Globus pallidus (tissue), 1 donor: Measurements from ENCODE around the gene SLC13A4.
"Not testable (repeated sequence)": the region's sequence is repeated elsewhere in the genome, so short reads cannot be mapped to it uniquely, and the experiment has no call there.

ENCODE experiments used
- DNase-seq: peaks from one replicate; pipeline ENCODE4 v3.0.0-alpha.2; 2015; ENCODE audit warnings: low spot score

The SLC13A4 gene

GRCh38 chr7:135748770-135749169, 20.8 kb upstream of the SLC13A4 start, which contains the start of gene FAM180A:
Gene FAM180A (minus strand): TSS chr7:135748813. CDS start chr7:135748580, 233 bp downstream.
- no peak for DNase-seq

DNA sequence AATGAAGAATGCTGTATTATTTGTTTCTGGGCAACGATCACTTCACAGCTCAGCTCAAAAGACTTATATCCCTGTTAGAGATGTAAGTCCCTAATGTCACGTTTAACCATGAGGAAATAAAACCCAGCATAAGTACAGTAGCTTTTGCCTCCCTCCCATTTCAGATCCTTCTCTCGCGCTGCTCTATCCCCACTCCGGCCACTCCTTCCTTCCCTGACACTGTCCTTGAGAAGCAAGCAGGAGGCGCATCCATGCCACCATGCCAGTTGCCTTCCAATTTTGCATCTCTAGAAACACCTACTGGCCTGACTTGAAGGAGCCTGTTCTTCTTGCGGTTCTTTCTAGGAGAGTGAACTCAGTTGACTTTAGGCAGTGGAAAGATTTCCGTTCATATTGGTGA, 19.4 kb upstream of the SLC13A4 start:
- DNase-seq = no peak

DNA sequence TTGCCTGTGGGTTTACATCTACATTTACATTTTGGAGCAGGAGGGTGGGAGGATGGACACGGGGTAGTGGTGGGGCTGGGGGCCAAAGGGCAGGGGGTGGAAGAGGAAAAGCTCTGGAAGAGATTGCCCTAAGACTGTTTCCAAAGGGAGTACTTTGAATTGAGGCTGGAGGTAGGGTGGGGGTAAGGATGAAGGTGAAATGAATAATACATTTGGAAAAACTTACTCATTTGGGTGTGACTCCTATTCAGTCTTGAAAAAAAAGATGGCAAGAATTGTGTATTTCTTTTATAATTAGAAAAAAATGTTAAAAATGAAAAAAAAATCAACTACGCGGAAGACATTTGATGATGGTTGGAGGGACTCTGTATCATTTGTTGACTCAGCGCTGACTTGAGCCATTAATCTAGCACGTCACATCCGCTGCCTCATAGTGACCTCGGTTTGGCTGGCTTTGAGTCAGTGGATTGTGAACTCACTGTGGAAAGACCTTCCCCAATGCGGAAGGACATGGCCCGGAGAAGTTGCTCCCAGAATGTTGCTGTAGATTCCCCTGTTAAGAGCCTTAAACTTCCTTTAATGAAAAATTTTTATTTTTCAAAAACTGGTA, 17.8 kb upstream of the SLC13A4 start:
- DNase-seq = no peak

DNA sequence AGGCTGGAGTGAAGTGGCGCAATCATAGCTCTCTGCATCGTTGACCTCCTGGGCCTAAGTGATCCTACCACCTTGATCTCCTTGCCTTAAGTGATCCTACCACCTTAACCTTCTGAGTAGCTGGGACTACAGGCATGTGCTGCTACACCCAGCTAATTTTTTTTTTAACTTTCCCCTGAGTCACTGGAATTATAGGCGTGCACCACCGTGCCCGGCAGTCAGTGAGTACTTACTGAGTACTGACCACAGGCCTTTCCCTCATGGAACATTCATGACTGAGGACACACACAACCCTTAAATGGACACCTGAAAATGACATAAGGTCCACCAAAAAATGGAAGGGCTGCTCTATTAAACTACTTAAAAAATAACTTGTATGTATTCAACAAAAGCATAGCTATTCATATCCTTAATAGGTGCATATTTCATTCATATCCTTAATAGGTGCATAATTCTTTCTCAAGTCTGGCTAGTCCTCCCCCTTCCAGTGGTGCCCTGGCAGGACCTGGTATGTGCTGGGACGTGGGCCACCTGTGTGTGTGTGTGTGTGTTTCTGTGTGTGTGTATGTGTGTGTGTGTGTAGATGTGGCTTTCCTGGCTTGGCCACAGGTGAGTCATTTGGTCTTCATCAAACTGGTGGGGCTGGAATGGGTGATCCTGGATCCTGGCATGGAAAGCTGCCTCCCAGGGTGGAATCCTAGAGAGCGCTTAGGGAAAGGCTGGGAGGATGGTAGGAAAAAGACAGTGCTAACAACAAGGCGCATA, 17.1 kb upstream of the SLC13A4 start:
- DNase-seq = no peak

- no peak for DNase-seq
These were observed 16.1 kb upstream of the SLC13A4 start for GRCh38 chr7:135743907-135744731.

- no peak for DNase-seq
These were observed 14.4 kb upstream of the SLC13A4 start for GRCh38 chr7:135742371-135742770.

GRCh38 chr7:135741905-135742304, 13.9 kb upstream of the SLC13A4 start:
- no peak for DNase-seq

DNA sequence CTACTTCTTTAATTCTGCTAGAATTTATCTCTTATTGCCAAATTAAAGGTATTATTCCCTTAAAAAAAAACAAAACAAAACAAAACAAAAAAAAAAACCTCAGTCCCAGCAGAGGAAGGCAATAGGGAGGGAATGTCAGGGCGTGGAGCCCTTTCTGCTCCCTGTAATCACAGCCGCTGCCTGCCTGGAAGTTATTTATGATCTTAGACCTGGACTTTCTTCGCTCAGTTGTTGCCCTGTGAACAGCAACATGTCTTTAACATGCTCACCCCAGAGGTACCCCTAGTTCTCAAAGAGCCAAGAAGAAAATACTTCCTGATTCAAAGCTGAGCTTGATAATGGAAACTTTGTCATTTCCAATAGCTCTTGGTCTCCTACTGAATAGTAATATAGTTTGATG, 12.9 kb upstream of the SLC13A4 start:
- DNase-seq = no peak

DNA sequence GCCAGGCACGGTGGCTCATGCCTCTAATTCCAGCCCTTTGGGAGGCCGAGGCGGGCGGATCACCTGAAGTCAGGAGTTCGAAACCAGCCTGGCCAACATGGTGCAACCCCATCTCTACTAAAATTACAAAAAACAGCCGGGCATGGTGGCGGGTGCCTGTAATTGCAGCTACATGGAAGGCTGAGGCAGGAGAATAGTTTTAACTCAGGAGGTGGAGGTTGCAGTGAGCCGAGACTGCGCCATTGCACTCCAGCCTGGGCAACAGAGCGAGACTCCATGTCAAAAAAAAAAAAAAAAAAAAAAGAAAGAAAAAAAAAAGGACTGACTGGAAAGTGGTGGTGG, 9.3 kb upstream of the SLC13A4 start:
- not testable (repeated sequence) for DNase-seq

DNA sequence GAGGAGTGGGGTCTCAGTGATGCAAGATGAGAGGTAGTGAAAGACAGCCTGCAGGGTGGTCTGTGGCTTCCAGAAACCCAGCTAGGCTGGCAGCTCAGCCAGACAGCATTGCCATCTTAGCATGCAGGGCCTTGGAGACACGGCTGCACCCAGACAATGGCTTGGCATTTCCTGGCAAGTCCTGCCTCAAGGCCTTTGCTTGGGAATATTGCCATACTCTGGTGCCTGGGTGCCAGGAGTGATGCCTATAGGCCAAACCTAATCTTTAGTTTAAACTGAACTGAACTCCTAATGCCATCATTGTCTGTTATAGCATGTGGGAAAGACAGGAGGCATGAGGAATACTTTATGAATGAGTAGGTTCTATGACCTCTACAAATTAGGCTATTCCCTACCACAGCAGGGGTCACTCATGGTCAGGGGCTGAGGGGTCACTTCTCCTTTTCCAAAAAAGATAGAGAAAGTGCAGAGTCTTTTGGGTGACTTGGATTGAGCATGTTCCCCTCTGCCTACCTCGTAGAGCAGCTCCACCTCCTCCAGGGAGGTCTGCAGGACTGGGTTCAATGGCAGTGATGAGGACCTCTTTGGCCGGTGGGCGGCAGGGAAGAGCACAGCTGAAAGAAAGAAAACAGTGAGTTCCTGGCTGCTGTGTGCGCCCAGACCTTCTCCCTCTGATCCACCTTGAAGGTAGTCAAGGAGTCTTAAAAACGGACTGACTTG, 8.8 kb upstream of the SLC13A4 start:
- no peak for DNase-seq

- DNase-seq = no peak
These were observed 6.3 kb upstream of the SLC13A4 start for GRCh38 chr7:135734343-135734689.

DNA sequence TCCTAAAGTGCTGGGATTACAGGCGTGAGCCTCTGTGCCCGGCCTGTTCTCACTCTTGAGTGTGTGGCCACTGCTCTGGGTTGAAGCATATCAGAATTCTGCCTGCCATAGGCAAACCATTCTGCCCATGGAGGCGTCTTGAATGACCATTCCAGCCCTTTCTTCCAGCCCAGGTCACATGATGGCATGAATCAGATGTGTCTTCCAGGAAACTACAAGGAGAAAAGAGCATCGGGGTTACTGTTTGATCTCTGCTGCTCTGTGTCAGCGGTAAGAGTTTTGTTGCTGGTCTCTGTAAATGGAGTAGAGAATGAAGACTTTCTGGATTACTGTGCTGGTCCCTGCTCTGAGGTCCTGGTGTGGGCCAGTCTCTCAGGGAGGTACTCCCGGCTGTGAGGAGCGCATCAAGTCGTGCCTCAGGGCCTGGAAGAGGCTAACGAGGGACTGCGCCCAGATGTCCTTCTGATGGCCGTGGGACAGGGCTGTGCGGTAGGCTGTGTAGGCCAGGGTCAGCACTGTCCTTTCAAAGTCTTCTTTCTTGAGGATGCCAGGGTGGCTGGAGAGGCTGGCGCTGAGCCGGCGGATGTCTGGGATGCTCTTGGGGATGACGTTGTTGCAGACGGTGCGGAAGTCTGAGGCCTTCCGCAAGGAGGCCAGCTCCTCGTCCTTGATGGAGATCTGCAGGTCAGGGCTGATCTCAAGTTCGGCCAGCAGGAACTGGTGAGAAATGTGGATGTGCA, 5.8 kb upstream of the SLC13A4 start:
- DNase-seq = no peak

DNA sequence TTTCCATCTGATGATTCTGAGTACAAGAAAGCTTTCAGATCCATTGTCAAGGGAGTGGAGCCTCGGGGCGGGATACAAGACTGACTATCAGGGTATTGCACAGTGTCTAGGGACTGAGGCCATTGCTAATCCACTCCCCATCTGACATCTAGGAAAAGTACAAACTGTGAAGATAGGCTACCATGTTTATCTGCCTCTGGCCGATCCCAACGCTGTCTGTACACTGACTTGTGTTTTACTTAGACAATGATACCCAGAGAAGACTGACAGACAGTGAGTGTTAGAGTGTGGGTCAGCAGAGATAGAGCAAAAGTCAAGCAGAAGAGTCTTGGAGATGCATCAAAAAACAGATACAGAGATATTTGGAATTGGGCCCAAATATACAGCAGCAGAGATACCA, 3.1 kb upstream of the SLC13A4 start:
- DNase-seq = no peak

GRCh38 chr7:135729230-135729629, 1.2 kb upstream of the SLC13A4 start:
- DNase-seq = no peak

- DNase-seq = no peak
These were observed 894 bp downstream of the SLC13A4 start for GRCh38 chr7:135726911-135727673.

GRCh38 chr7:135726276-135726788, 1.7 kb downstream of the SLC13A4 start:
- DNase-seq = no peak

DNA sequence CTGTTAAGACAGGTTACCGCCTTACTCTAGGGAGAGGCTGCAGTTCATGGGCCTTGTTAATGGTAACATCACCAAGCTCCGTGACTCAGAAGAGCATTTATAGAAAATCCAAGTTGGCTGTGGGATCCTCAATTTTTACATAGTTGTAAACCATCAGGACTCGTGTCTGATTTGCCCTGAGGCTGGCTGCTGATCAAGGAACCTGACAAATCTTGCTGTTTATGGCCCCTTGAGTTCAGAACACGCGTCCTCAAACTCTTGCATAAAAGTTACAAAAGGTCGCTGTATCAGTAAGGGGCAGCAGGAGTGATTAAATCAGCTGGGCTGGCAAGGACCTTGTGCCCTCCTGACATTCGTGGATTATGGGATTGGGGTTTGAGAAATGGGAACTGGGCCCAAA, 4.6 kb downstream of the SLC13A4 start:
- no peak for DNase-seq

GRCh38 chr7:135721198-135721820, 6.7 kb downstream of the SLC13A4 start:
- no peak for DNase-seq

- DNase-seq = no peak
These were observed 8.3 kb downstream of the SLC13A4 start for GRCh38 chr7:135719688-135720087.

- no peak for DNase-seq
These were observed 9.1 kb downstream of the SLC13A4 start for GRCh38 chr7:135718794-135719437.
